Adipocyte (in vitro differentiated cells): ENCODE data around the gene MARF1.
"Not testable (repeated sequence)": the region's sequence is repeated elsewhere in the genome, so short reads cannot be mapped to it uniquely, and the experiment has no call there.

Experiments
- DNase-seq: peaks from one replicate; pipeline ENCODE4 v3.0.0-alpha.2; 2015; ENCODE audit warnings: low read depth
- H3K27me3 ChIP-seq: replicated peaks from 2 replicates; pipeline ENCODE4 v1.7.0; 2013; ENCODE audit warnings: mild to moderate bottlenecking, low read length, moderate library complexity; ENCODE audit not compliant: control insufficient read depth, insufficient read depth
- H3K36me3 ChIP-seq: 2 replicates; pipeline ENCODE4 v1.7.0; 2013; ENCODE audit warnings: low read length, mild to moderate bottlenecking, moderate library complexity; ENCODE audit not compliant: control insufficient read depth, insufficient read depth, severe bottlenecking
- H3K4me1 ChIP-seq: 2 replicates; pipeline ENCODE4 v1.7.0; 2013; ENCODE audit warnings: mild to moderate bottlenecking, low read length, moderate library complexity; ENCODE audit not compliant: control insufficient read depth, insufficient read depth
- H3K4me3 ChIP-seq: 2 replicates; pipeline ENCODE4 v1.7.0; 2013; ENCODE audit warnings: mild to moderate bottlenecking, low read length, moderate library complexity
- H3K9ac ChIP-seq: 2 replicates; pipeline ENCODE4 v1.7.0; 2013; ENCODE audit warnings: mild to moderate bottlenecking, low read length, moderate library complexity
- H3K9me3 ChIP-seq: 2 replicates; pipeline ENCODE4 v1.7.0; 2013; ENCODE audit warnings: mild to moderate bottlenecking, low read length, moderate library complexity; ENCODE audit not compliant: control insufficient read depth

MARF1 gene

DNA sequence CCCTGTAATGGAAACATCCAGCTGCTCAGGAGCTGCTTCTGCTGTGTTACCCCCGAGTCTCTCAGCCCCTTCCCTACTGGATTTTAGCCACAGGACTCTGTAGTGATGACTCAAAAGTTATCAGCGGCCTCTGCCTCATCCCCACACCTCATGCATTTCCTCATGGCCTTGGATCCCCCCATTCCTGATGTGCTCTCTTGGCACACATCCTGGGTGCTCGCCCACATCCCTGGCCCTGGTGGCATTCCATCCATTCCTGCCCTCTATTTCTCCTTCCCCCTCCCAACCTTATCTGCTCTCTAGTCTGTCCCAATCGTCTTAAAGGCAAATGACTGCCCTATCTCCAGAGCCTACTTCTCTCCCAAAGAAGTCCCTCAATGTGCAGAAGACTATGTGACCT, 24.6 kb downstream of the MARF1 start:
- H3K27me3 ChIP-seq: no peaks in the 10 kb centered on the region
- peaks cover 85% of the 10 kb centered on the region for H3K36me3 ChIP-seq
- H3K9me3 ChIP-seq: no peaks in the 10 kb centered on the region
- H3K4me1 ChIP-seq: peaks cover 8% of the 10 kb centered on the region
- peak; percentile 61 for DNase-seq
- H3K9ac ChIP-seq: no peak overlapping the region
- H3K4me3 ChIP-seq: no peak overlapping the region

DNA sequence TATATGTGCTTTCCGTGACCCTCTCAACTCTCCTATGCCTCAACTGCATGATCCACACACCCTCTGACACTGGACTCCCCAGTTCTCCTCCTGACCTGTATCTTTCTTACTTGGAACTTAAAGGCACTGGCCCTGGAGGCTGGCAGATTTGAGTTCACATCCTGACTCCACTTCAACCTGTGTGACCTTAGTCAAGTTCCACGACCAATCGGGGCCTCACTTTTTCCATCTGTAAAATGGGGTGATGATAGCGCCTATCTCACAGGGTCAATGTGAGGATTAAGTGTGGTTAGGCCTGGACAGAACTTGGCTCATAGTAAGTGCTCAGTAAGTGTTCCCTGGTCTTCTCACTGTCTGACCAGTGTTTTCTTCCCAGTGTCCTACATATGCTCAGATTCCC, 25.1 kb downstream of the MARF1 start:
- H3K27me3 ChIP-seq: no peaks in the 10 kb centered on the region
- H3K4me1 ChIP-seq: peaks cover 8% of the 10 kb centered on the region
- no peak overlapping the region for H3K9ac ChIP-seq
- no peak for DNase-seq
- peaks cover 87% of the 10 kb centered on the region for H3K36me3 ChIP-seq
- H3K9me3 ChIP-seq: no peaks in the 10 kb centered on the region
- H3K4me3 ChIP-seq: no peak overlapping the region

DNA sequence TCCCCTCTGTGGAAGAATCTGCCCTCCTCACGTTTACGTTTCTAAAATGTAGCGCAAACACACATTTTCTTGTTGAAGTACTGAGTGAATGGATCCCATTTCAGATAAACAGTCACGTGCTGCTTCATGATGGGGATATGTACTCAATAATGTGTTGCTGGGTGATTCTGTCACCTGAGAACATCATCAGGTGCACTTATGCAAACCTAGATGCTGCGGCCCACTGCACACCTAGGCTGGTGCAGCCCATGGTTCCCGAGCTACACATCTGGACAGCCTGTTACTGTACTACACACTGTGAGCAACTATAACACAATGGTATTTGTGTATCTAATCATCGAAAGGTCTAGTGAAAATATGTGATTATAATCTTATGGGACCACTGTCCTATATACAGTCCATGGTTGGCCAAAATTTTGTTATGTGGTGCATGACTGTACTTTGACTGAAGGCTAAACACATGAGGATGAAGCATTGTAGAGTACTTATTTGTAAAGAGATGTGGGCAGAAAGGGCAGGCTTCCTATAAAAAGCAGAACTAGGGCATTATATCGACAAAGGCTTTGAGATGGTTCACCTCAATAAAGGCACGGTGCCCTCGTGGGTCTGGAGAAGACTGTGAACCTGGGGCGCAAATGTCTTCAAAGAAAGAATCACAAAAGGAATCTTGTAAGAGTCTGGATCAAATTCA, 26.3 kb downstream of the MARF1 start:
- H3K4me1 ChIP-seq: peaks cover 4% of the 10 kb centered on the region
- H3K9me3 ChIP-seq: no peaks in the 10 kb centered on the region
- no peak for DNase-seq
- H3K36me3 ChIP-seq: peaks cover 87% of the 10 kb centered on the region
- H3K9ac ChIP-seq: no peak overlapping the region
- no peak overlapping the region for H3K4me3 ChIP-seq
- H3K27me3 ChIP-seq: no peaks in the 10 kb centered on the region

DNA sequence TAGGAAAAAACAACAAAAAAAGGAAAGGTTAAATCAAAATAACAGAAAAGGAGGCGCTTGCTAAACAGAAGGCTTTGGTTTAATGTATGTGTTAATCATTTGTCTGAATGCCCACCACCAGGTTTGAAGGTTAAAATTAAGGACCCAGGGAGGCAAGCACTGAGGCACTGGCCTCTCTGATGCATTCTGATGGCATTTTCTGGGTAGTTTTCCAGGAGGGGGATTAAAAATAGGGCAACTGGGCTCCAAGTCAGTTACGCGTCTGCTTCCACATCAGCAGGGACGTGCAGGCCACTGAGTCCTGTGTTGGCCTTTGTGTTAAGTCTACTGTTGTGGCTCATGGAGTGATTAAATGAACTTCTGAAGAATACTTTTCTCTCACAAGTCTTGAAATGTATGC, 26.9 kb downstream of the MARF1 start:
- H3K36me3 ChIP-seq: peaks cover 85% of the 10 kb centered on the region
- no peak for DNase-seq
- no peaks in the 10 kb centered on the region for H3K27me3 ChIP-seq
- H3K9me3 ChIP-seq: no peaks in the 10 kb centered on the region
- no peak overlapping the region for H3K4me3 ChIP-seq
- no peak overlapping the region for H3K9ac ChIP-seq
- peaks cover 4% of the 10 kb centered on the region for H3K4me1 ChIP-seq

DNA sequence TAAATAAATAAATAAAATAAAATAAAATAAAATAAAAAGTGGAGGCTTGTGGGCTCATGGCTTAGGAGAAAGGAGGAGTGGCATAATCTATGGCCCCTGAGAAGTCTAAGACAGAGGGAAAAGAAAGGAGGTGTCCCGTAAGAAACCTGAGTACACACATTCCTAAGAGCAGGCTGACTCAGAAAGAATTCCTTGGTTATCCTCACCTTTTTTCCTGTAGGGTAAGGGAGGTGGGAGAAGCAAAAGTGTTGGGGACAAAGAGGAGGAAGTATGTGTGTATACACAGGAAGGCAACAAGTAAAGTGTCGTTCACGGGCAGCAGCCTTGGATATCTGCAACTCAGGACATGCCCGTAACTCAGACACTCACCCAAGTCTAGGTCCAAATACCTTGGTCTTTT, 29.3 kb downstream of the MARF1 start:
- H3K36me3 ChIP-seq: peaks cover 66% of the 10 kb centered on the region
- no peak for DNase-seq

DNA sequence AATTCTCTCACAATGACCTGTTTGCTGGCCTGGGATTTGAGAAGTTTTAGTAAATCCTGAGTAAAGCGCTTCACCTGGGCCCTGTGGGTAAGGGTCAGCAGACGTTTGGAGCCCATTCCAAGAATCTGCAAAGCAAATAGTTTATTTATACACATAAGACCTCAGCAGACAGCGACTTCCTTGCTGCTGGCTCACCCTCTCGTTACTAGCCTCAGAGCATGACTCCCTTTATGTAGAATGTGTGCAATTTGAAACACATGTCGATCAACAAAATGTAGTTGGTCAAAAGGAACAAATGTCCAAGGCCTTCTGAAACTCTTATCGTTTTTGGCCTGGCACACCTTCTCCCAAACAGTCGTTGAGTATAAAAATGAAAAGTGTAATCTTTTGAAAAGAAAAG, 31.3 kb downstream of the MARF1 start:
- Histone ChIP-seq H3K4me1 (peaks cover 33% of the 10 kb centered on the region), H3K4me3 (no peak overlapping the region), H3K27me3 (no peaks in the 10 kb centered on the region), H3K36me3 (peaks cover 59% of the 10 kb centered on the region), H3K9me3 (no peaks in the 10 kb centered on the region), H3K9ac (no peak overlapping the region)
- DNase-seq: peak; percentile 47

More for the DNA sequence above, 29.3 kb downstream of the MARF1 start:
- H3K4me1 ChIP-seq: peaks cover 22% of the 10 kb centered on the region
- H3K9ac ChIP-seq: no peak overlapping the region
- no peaks in the 10 kb centered on the region for H3K27me3 ChIP-seq
- no peaks in the 10 kb centered on the region for H3K9me3 ChIP-seq
- H3K4me3 ChIP-seq: no peak overlapping the region

DNA sequence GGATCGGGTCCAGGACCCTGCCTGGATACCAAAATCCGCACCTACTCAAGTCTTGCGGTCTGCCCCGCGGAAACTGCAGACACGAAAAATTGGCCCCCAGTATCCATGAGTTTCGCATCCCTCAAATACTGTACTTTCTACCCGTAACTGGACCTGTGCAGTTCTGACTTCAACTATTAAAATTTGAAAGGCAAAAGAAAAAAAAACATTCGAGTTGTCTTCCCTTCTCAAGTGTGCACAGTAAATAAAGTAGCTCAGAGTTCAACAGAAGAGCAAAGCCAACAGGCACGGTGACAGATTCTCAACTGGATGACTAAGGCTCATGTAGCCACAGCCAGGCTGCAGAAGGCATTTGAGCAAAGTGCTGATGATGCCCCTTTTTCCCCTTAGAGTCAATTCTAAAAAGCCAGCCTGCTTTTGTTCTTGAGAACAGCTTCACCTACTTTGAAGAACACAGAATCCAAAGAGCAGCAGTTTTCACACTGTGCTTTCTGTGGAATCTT, 32.5 kb downstream of the MARF1 start:
- H3K36me3 ChIP-seq: peaks cover 59% of the 10 kb centered on the region
- H3K9ac ChIP-seq: no peak overlapping the region
- no peaks in the 10 kb centered on the region for H3K27me3 ChIP-seq
- no peaks in the 10 kb centered on the region for H3K9me3 ChIP-seq
- H3K4me1 ChIP-seq: peaks cover 33% of the 10 kb centered on the region
- H3K4me3 ChIP-seq: no peak overlapping the region
- DNase-seq: peak; percentile 20

DNA sequence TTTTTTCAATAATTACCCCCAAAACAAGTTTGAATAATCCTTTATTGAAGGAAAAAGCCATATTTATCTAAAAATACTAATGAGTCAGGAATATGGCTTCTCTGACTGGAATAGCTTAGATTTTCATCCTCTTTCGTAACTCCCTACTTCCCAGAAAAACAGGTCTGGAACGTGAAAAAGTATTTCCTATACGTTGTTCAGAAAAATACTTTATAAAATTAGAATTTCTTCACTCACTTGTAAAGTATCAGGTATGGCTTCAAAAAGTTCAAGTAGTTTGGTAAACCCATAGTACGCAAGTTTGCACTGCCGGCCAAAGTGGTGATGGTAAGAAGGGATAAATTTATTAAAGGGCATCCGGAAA, 33.7 kb downstream of the MARF1 start:
- H3K9ac ChIP-seq: no peak overlapping the region
- peaks cover 33% of the 10 kb centered on the region for H3K4me1 ChIP-seq
- H3K36me3 ChIP-seq: peaks cover 60% of the 10 kb centered on the region
- H3K9me3 ChIP-seq: no peaks in the 10 kb centered on the region
- DNase-seq: no peak
- H3K27me3 ChIP-seq: no peaks in the 10 kb centered on the region
- no peak overlapping the region for H3K4me3 ChIP-seq

DNA sequence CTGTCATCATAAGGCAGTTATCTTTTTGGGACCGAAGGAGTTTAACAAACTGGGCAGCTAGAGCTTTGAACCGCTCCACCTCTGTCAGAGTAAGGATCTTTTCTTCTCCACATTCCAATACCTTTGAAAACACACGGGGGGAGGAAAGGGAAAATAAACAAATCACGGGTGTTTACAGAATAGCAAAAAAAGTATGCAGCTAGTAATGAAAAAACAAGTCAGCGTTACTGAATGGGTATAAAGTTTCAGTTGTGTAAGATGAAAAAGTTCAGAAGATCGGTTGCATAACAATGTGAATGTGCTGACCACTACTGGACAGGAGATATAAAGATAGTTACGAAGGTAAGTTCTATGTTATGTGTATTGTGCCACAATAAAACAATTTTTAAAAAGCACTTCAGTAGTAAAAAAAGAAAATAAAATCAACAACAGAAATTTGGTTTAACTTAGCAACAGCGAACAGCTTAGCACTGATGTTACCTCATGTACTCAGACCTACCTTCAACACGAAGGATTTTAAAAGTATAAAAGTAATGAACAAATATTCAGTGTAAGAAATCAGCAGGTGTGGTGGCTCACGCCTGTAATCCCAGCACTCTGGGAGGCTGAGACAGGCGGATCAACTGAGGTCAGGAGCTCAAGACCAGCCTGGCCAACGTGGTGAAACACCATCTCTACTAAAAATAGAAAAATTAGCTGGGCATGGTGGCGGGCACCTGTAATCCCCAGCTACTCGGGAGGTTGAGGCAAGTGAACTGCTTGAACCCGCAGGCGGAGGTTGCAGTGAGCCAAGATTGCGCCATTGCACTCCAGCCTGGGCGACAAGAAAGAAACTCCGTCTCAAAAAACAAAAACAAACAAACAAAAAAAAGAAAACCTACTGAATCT, 34.3 kb downstream of the MARF1 start:
- Histone ChIP-seq H3K27me3 (no peaks in the 10 kb centered on the region), H3K4me3 (no peak overlapping the region), H3K9ac (no peak overlapping the region), H3K9me3 (no peaks in the 10 kb centered on the region), H3K4me1 (peaks cover 33% of the 10 kb centered on the region), H3K36me3 (peaks cover 61% of the 10 kb centered on the region)
- DNase-seq: peak; percentile 54

DNA sequence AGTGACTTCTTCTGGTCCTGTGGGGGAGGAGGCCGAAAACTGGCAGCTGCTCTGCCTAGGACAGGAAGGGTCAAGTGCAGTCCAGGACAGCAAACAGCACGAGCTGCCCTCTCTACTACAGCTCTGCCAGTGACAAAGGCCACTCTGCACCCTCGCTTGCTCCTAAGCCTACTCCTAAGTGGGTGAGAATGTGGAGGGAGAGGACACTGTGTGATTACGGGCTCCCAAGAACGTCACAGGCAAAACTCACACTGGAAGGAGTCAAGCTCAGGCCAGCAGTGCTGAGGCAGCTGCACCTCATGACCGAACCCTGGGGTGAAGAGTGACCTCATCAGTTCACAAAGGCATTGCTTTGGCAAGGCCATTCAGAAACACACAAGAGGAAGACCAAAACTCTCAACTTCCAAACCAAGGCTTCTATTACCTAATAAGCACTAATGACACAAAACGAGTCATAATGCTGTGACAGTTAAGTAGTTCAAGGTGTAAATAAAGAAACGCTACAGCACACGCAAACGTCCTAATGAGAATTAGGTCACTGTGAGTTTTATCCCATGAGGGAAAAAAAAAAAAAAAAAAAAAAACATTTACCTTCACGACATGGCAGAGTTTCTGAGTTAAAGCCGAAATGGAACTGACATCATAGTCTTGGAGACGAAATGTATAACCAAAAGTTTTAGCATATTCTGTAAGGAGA, 35.1 kb downstream of the MARF1 start:
- Histone ChIP-seq H3K9ac (no peak overlapping the region), H3K36me3 (peaks cover 64% of the 10 kb centered on the region), H3K4me3 (no peak overlapping the region), H3K9me3 (no peaks in the 10 kb centered on the region), H3K4me1 (peaks cover 33% of the 10 kb centered on the region), H3K27me3 (no peaks in the 10 kb centered on the region)
- no peak for DNase-seq

DNA sequence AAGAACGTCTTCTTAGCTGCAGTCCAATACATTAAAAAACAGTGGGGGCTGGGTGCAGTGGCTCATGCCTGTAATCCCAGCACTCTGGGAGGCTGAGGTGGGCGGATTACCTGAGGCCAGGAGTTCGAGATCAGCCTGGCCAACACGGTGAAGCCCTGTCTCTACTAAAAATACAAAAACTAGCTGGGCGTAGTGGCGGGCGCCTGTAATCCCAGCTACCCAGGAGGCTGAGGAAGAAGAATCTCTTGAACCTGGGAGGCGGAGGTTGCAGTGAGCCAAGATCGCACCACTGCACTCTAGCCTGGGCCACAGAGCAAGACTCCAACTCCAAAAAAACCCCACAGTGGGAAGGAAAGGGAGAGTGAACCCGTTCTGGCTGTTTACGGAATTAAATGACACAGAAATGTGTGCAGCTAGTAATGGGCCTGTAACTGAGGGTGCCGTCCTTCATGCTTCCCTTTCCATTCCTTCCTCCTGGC, 35.7 kb downstream of the MARF1 start:
- not testable (repeated sequence) for H3K9me3 ChIP-seq, H3K27me3 ChIP-seq, H3K9ac ChIP-seq, H3K4me3 ChIP-seq, DNase-seq
- H3K4me1 ChIP-seq: peaks cover 33% of the 10 kb centered on the region
- H3K36me3 ChIP-seq: peaks cover 64% of the 10 kb centered on the region
